Brain pericyte (primary cell): ENCODE measurements around the gene SCNN1A.
A peak's percentile ranks its signal among the peaks of the same experiment; 100 is the strongest.

Experiments
- DNase-seq: peaks from one replicate; pipeline ENCODE4 v3.0.0-alpha.2; 2012; ENCODE audit warnings: low read depth, low spot score

Gene SCNN1A

GRCh38 chr12:6384499-6385436 lies 9.4 kb upstream of the SCNN1A start:
- no peak for DNase-seq

GRCh38 chr12:6383572-6384498 lies 8.5 kb upstream of the SCNN1A start, which contains the start of gene LTBR:
TSS of gene LTBR (plus strand) at chr12:6384162. CDS start at chr12:6384359, 197 bp downstream.
- peak; percentile 50 for DNase-seq

- no peak for DNase-seq
These were observed 7.6 kb upstream of the SCNN1A start for GRCh38 chr12:6382982-6383381.

GRCh38 chr12:6382371-6382770 lies 7.0 kb upstream of the SCNN1A start:
- no peak for DNase-seq

- DNase-seq: no peak
These were observed 5.1 kb upstream of the SCNN1A start for GRCh38 chr12:6380141-6381121.

GRCh38 chr12:6378709-6379472 lies 3.5 kb upstream of the SCNN1A start:
- no peak for DNase-seq

GRCh38 chr12:6377667-6377994 lies 2.3 kb upstream of the SCNN1A start:
- no peak for DNase-seq

GRCh38 chr12:6376870-6377666 lies 1.7 kb upstream of the SCNN1A start:
- DNase-seq: no peak

- DNase-seq: no peak
These were observed 911 bp upstream of the SCNN1A start for GRCh38 chr12:6376079-6376869.

GRCh38 chr12:6374786-6375160 lies 590 bp downstream of the SCNN1A start:
- no peak for DNase-seq

- no peak for DNase-seq
These were observed 1.2 kb downstream of the SCNN1A start for GRCh38 chr12:6374028-6374785.

- no peak for DNase-seq
These were observed 2.2 kb downstream of the SCNN1A start for GRCh38 chr12:6373022-6373787.

GRCh38 chr12:6372403-6373003 lies 2.9 kb downstream of the SCNN1A start:
- DNase-seq: no peak

GRCh38 chr12:6370994-6371754 lies 4.2 kb downstream of the SCNN1A start:
- peak; percentile 65 for DNase-seq

- DNase-seq: no peak
These were observed 4.8 kb downstream of the SCNN1A start for GRCh38 chr12:6370576-6370935.

- DNase-seq: no peak
These were observed 5.3 kb downstream of the SCNN1A start for GRCh38 chr12:6369916-6370575.
